Measurements from ENCODE around the gene TEPSIN.

TEPSIN gene

DNA sequence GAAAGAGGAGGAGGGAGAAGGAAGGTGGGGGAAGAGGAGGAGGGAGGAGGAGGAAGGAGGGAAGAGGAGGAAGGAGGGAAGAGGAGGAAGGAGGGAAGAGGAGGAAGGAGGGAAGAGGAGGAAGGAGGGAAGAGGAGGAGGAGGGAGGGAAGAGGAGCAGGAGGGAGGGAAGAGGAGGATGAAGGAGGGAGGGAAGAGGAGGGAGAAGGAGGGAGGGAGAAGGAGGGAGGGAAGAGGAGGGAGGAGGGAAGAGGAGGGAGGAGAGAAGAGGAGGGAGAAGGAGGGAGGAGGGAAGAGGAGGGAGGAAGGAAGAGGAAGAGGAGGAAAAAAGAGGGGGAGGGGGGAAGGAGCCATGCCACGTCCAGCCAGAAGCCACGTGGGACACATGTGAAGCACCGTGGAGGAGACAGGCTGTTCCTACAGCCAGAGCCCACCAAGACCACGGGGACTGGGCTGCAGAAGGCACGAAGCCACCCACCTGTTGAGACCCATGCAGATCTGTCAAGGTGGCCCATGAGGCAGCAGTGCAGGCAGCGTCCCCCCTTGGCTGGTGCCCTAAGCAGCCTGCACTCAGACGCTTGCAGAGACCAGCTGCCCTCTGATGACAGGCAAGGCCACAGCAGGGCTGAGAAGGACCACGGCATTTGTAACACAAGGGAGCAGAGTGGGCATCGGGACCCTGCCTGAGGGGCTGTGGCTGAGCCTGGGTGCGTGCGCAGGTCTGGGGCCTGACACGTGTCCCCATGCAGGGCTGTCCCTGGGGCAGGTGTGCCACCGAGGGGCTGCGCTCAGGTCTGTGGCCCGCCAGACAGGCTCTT, 10.6 kb upstream of the TEPSIN start:
- no peak for DNase-seq

DNA sequence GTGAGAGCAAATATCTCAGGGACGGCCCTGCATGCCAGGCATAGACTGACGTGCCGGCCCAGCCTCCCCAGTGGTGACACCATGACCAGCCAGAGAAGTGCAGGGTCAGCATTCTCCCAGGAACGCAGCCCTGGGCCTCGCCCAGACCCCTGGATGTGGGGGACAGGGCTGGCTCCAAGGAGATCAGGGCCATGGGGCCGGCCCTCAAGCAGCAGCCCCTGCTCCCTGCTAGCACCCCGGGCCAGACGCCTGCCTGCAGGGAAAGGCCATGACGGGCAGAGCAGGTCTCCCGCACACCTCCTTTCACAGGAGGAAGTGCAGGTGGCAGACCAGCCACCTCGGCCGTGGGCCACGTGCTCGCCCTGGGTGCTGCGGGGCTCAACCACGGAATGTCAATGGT, 9.8 kb upstream of the TEPSIN start:
- no peak for DNase-seq

DNA sequence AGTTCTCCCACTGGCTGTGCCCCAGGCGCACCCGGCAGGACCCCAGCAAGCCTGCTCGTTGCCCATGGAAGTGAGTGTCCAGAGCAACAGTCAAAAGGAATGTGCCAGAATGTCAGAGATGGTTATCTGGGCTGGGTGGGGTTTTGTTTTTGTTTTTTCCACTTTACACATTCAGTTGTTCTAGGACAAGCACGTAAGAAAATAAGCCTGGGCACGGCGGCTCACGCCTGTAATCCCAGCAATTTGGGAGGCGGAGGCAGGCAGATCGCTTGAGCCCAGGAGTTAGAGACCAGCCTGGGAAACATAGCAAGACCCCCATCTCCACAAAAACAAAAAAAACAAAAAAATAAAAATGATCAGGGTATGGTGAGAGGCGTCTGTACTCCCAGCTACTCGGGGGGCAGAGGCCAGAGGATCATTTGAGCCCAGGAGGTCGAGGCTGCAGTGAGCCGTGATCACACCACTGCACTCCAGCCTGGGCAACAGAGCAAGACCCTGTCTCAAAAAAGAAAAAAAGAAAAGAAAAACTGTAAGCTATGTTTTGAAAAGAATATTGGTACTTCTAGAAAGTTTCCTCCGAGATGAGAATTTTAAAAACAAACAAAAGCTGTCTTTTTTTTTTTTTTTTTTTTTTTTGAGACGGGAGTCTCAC, 8.6 kb upstream of the TEPSIN start:
- no peak for DNase-seq

DNA sequence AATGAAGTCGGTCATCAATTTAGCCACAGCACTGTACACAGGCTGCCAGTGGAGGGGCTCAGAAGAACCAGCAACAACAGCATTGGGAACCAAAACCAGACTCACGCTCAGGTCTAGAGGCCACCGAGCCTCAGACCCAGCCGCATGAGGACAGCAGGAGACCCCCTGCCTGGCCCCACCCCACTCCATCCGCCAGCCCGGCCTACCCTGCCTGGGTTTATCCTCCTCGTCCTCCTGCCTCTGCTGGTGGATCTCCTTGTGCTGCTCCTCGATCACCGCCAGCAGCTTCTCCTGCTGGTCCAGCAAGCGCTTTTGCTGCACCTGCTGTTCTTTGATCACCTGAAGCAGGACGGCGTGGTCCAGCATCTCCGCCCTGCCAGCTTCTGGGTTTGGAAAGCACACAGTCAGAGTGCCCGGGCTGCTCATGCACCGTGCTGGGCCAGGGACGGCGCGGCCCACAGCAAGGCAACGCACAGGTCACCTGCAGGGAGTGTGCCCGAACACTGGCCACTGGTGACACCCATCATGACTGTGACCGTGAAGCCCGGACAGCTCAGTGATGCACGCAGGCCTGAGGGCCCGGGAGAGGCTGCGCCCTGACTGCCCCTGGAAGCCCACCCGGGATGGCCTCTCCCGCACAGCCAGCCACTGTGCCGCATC, 8.0 kb upstream of the TEPSIN start:
- DNase-seq: no peak

DNA sequence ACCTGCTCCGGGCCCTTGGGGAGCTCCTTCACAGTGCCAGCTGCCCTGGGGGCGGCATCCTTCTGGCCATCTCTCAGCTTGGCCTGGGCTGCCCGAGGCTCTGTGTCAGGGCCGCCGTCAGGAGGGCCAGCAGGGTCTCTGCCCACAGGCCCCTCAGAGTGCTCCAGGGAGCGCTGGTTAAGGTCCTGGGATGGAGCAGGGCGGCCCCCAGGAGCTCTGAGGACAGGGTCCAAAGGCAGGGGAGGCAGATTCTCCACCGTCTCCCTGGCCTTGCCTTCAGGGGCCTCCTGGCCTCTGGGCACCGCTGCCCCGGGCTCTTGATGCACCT, 7.5 kb upstream of the TEPSIN start:
- no peak for DNase-seq

DNA sequence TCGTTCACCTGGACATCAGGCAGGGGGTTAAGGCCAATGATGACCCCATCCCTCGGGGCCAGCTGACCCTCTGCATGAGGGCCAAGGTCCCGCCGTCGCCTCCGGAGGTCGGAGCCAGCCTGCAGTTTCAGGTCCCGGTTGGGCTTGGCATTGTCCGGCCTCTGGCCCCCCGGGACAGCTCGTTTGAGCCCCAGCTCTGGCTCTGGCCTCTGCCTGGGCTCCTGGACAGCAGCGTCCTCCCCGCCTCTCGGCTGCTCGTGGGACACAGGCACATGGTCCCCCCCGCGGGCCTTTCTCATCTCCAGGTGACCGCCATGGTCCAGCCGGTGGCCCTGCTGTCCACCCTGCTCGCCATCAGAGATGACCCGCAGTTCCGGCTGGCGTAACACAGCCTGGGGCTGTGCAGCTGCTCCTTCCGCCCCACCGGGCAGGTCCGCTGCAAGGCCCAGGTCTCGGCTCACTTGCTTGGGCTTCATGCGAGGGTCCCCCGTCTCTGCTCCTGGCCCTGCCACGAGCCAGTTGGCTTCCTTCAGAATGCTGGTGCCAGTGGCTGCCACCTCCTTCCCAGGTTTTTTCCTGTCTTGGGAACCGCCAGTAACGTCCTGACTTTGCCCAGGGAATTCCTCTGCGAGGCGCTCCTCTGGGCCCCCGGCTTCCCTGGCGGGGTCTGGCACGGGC, 6.9 kb upstream of the TEPSIN start:
- no peak for DNase-seq

DNA sequence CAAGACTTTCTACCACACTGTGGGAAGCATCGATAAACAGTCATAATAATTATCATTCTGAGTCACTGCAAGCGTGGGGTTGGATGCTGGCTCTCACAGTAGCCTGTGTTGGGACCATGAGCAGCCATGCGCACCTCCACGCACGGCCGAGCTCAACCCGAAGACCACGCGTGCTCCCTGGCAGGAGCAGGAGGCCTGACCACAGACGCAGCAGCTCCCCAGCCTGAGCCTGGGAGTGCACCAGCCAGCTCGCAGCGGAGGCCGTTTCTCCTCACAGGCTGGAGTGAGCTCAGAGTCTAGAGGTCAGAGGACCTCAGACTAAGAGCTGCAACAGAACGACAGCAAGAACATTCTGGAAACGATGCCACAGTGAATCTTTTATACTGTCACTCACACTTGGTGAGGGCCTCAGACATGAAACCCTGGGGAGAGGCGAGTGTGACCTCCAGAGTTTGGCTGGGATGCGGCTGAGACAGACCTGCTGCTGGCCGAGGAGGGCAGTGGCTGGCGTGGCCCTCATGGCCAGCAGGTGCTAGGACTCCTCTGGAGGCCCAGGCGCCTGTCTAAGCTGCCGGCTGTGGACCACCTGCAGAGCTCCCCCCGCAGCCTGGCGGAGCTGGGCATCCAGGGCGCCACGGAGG, 6.3 kb upstream of the TEPSIN start:
- DNase-seq: no peak

DNA sequence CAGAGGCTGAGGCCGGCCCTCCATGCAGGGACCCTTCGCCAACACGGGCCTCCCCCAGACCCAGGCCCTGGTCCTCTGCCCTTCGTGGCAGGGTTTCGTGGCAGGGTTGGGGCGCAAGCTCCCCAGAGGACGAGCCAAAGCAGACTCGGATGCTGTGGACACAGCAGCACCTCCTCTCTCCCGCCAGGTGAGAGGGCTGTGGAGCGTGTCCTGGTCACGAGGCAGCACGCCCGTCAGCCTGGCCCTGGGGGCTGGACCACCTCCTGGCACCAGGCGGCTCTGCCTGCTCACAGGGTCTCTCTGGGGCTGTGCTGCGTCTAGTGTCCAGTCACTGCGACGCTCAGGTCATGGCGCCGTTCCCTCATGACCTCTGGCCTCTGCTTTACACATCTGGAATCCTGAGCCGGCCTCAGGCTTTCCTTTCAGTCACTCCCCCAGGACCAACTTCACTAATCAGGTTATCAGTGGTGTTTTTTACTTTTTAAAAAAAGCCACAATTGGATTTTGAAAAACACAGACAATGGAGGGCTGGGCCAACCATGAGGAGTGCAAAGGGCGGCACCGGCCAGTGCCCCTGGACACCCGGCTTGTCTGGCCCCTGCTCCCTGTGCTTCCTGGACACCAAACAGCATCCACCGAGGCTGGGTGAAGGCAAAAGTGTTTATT, 5.6 kb upstream of the TEPSIN start:
- no peak for DNase-seq

DNA sequence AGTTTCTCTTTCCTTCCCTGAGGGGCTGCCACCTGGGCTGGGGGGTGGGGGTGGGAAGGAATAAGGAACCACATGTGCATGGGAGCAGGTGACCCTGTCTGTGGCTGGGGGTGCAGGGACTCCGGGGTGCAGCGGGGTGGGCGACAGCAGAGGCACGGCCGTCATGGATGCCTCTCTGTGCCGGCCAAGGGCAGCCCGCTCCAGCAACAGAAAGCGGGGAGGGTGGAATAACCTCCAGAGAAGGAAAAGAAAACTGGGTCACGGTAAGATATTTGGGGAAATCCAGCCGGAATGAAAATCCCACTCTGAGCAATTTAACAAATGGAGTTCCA, 4.4 kb upstream of the TEPSIN start:
- no peak for DNase-seq

DNA sequence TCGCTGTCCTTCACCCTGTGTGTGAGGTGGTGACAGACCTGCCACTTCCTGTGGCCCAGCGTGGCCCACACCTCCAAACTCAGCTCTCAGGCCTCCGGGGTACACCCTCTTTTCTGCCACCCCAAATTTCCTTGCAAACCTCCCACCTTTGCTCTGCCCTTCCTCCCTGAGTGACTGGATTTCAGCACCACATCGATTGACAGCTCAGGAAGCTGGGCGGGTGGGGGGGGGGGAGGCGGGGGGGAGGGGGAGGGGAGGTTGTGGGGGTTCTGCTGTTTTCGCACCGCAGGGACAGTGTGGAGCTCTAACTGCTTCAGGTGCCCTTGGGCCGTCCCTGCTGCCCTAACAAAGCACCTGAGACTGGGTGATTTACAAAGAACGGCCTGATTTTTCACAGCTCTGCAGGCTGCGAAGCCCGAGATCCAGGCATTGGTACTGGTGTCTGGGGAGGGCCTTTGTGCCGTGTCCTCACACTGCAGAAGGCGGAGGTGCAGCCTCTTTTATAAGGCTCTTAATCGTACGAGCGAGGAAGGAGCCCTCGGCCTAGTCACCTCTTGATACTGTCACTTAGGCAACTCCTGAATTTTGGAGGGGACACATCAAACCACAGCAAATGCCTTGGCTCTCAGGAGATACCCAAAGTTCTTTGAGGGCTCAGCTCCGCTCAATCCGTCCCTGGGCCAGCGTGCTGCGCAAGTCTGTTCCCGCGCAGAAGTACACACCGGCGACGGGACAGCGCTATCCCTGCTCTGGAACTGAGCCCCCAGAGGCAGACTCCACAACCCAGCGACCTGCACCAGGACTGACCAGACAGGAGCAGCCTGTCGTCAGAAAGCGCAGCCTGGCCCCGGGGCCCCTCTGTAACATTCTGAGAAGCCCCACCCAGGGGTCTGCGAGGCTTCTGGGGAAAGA, 3.8 kb upstream of the TEPSIN start:
- DNase-seq: no peak

DNA sequence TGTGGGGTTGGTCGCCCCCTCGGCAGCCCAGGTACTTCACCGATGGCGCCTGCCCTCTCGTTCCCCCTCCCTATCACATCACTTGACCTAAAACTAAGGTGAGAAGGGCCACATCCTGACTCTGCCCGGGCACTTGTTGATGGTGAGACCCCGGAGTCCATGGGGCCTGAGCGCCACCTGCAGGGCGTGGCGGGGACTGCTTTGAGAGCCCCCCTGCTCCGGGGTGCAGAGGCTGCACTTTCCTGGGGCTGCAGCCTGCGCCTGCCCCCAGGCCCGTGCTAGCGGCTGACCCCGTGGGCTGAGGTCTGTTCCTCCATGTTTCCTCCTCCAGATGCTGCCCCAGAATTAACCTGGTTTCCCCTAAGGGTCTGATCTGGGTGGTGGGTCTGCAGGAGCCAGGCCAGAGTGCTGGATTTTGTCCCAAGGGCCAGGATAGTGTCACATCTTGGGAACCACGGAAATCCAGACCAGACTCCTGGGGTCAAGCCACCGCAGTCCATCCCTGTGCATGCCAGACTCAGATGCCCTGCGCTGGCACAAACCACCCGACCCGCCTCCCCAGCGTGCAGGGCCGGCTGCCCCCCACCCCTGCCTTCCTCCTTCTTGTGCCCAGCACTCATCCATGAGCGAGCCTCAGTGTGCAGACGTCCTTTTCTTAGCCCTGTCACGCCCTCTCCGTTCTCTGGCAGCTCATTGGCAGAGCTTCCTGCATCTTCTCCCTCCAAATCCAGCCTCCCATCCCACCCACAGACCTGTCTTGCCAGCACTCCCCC, 3.0 kb upstream of the TEPSIN start:
- peak; percentile 44 for DNase-seq

DNA sequence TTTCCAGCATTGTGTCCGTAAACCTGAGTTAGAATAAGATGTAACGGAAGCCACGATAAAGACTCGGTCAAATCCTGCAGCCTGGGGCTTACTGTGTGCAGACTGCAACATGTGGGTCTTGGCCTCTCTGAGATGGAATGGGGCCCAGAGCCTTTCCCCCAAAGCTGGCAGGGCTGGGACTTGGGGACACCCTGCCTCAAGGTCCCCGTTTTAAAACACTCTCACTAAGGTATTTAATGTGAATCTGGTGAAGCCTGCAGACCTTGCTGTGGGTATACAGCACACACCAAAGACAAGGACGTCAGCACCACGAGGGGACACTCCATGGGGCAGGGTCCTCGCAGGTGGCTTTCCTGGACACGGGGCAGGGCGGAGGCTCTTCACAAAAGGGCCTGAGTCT, 2.3 kb upstream of the TEPSIN start:
- no peak for DNase-seq

DNA sequence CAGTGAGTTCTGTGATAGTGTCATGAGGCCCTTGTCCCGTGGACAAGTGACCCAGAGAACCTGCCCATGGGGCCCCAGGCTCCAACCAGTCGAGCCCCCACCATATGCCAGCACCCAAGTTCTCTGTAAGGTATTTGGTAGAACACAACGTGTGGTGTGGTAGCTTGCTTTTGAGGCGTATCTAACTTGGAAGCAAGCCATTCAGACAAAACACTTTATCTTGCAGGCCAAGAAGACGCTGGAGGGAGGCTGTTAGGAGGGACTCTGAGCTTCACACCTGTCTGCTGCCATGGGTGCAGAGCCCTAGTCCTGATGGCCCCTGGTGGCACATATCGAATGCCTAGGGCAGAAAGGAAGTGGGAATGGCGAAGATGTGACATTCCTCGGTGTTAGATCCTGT, 1.9 kb upstream of the TEPSIN start:
- DNase-seq: no peak

DNA sequence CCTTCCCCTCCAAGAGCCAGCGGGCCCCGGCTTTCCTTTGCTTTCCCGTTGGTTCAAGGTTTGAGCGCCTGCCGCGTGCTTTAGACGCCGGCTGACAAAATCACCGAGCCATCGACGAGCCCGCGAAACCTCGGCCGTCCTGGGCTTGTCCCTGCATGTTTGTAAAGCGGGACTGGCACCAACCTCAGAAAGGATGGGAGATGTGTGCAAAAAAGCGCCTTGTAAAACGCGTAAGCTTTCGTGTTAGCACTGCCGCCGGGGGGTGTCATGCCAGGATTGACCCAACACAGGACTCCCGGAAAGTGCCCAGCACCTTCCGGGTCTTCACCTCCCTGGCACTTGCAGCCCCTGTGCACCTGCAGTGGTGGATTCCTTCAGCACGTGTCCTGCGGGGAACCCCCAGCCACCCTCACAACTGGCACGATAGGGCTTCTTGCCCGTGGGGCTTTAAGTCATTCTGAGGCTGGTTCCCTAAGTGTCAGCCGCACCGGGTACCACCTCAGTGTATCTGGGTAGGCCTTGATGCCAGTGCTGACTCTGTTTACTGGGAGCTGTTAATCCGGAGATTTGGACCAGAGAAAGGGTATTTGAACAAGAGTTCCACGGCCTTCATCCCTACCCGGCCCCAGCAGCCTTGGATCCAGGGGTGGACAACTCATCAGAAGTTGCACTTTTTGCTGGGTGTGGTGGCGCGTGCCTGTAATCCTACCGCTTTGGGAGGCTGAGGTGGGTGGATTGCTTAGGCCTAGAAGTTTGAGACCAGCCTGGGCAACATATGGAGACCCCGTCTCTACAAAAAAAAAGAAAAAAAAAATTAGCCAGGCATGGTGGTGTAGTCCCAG, 1.1 kb upstream of the TEPSIN start:
- DNase-seq: peak; percentile 20

DNA sequence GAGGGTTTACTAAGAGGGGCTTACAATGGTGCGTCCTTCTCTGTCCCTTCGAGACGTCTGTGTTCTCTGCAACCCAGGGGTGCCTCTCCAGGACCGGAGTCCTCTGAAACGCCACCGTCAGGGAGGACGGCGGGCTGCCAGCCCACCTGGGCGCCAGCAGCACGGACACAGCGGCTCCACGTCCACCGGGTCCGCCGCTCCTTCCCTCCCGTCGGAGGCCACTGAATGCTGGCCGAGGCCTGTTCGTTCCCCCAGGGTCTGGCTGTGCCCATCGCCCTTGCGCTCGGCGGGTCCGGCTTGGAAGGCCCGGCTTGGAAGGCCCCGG, 403 bp downstream of the TEPSIN start:
- DNase-seq: no peak

DNA sequence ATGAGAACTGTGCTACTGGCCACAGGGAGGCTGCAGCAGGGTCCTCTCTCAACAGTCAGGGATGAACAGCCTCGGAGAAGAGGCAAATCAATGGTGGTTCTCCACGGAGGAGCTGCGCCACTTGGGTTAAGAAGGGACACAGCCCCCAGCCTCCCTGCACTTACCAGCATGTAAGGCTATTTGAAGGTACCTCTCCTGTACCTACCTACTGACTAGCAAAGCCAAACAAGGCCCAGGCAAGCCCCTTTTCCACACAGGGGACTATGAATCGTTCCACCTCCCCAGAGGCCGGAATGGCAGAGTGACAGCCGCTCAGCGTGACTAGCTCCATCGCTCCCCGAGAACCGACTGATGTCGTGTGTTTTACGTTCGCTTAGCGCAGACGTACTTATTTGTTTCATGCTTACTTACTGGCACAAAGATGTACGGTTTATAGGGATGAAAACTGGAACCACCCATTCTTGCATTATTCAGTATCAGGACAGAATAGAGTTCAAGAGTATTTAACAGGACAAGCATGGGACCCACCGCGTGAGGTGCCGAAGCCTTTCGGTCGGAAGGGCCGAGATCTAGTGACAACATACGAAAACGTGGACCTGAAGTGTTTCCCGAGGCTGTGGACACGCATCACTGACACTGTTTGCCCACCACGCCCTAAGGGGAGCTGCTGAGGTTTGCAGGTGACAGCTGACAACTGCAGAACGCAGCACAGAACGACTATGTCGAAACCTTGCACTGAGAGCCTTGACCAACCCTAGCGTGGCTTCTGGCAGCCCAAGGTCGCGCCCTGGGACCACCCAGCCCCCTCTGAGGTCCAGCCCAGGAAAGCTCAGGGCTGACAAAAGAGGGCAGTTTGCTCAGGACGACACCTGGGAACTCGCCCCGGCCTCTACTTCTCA, 1.0 kb downstream of the TEPSIN start:
- DNase-seq: no peak

DNA sequence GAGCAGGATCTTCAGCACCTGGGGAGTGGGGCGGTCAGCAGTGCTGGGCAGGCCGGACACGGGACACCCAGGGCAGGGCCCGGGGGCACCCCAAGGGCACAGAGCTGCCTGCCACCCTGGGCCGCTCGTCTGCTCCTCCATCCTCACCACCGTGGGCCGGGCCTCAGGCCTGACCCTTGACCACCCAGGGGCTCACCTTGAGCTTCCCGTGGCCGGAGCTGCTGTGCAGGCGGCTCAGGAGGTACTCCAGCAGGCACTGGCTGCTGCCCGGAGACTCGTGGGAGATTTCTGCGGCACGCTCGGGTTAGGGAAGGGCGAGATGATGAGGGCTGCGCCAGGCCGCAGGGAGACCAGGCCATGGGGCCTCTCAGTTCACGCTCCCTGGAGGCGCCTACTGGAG, 2.1 kb downstream of the TEPSIN start:
- no peak for DNase-seq

DNA sequence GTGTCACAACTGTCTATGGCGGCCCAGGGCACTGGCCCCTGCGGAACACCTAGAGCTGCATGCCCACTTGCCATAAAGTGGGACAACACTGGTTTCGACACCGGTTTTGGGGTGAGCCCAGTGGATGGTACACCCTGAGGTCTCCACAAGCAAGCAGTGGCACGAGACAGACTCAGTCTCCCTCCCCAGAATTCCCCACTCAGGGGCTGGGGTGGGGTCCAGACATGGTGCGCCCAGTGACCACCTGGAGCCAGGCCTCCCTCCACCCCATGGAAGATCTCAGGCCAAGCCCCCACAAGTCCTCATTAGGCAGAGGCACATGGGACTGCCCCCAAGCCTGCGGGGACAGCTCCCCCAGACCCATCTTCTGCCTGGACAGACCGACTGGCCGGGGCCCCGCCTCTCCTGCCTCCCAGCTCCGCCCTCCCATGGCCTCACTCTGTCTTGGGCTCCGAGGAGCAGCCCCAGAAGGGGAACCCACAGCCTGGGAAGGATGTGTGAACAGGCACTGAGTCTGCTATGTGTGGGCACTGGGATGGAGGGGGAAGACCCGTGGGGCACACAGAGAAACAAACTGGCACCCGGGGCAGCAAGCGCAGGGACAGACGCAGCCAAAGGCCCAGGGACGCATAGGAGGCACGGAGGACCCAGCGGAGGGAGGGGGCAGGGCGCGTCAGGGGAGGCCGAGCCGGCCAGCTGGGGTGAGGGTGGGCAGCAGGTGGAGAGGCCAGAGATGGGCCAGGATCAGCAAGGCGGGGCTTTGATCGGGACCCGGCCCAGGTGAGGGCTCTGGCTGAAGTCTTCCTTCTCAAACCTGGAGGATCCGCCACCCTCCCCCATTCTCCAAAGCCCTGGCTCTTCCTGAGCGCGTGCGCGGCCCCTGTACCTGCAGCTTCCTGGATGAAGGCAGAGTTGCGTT, 2.8 kb downstream of the TEPSIN start:
- no peak for DNase-seq

All from CD4-positive, alpha-beta T cell treated with Interleukin-4 for 4 hours (primary cell).